ENCODE measurements around the gene STRN3.
"Not testable (repeated sequence)": the region's sequence is repeated elsewhere in the genome, so short reads cannot be mapped to it uniquely, and the experiment has no call there.

Gene STRN3

GRCh38 chr14:30969796-30970195, 56.4 kb downstream of the STRN3 start:
- not testable (repeated sequence) for DNase-seq (ENCODE audit: low read depth, low spot score)

GRCh38 chr14:30967364-30968098, 58.6 kb downstream of the STRN3 start:
- not testable (repeated sequence) for DNase-seq (ENCODE audit: low read depth, low spot score)

GRCh38 chr14:30966415-30967363, 59.5 kb downstream of the STRN3 start:
- DNase-seq (ENCODE audit: low read depth, low spot score): no peak

GRCh38 chr14:30965861-30966260, 60.3 kb downstream of the STRN3 start:
- not testable (repeated sequence) for DNase-seq (ENCODE audit: low read depth, low spot score)

GRCh38 chr14:30962537-30962936, 63.6 kb downstream of the STRN3 start:
- DNase-seq (ENCODE audit: low read depth, low spot score): not testable (repeated sequence)

- no peak for DNase-seq (ENCODE audit: low read depth, low spot score)
Measured at GRCh38 chr14:30961330-30961729, 64.8 kb downstream of the STRN3 start.

- no peak for DNase-seq (ENCODE audit: low read depth, low spot score)
Measured at GRCh38 chr14:30960216-30960615, 66.0 kb downstream of the STRN3 start.

GRCh38 chr14:30958555-30959407, 67.4 kb downstream of the STRN3 start:
- DNase-seq (ENCODE audit: low read depth, low spot score): no peak

- no peak for DNase-seq (ENCODE audit: low read depth, low spot score)
Measured at GRCh38 chr14:30957813-30958370, 68.3 kb downstream of the STRN3 start.

- DNase-seq (ENCODE audit: low read depth, low spot score): no peak
Measured at GRCh38 chr14:30949651-30950050, 76.5 kb downstream of the STRN3 start.

- no peak for DNase-seq (ENCODE audit: low read depth, low spot score)
Measured at GRCh38 chr14:30943694-30944093, 82.5 kb downstream of the STRN3 start.

- no peak for DNase-seq (ENCODE audit: low read depth, low spot score)
Measured at GRCh38 chr14:30940886-30941285, 85.3 kb downstream of the STRN3 start.

GRCh38 chr14:30938617-30939016, 87.6 kb downstream of the STRN3 start:
- DNase-seq (ENCODE audit: low read depth, low spot score): no peak

GRCh38 chr14:30935445-30935844, 90.7 kb downstream of the STRN3 start:
- no peak for DNase-seq (ENCODE audit: low read depth, low spot score)

GRCh38 chr14:30933937-30934336, 92.2 kb downstream of the STRN3 start:
- not testable (repeated sequence) for DNase-seq (ENCODE audit: low read depth, low spot score)

- DNase-seq (ENCODE audit: low read depth, low spot score): no peak
Measured at GRCh38 chr14:30928462-30928861, 97.7 kb downstream of the STRN3 start.

GRCh38 chr14:30925254-30925653, 100.9 kb downstream of the STRN3 start:
- no peak for DNase-seq (ENCODE audit: low read depth, low spot score)

- no peak for DNase-seq (ENCODE audit: low read depth, low spot score)
Measured at GRCh38 chr14:30921788-30922187, 104.4 kb downstream of the STRN3 start.

GRCh38 chr14:30921305-30921704, 104.9 kb downstream of the STRN3 start:
- DNase-seq (ENCODE audit: low read depth, low spot score): no peak

GRCh38 chr14:30915596-30915995, 110.6 kb downstream of the STRN3 start:
- no peak for DNase-seq (ENCODE audit: low read depth, low spot score)

- no peak for DNase-seq (ENCODE audit: low read depth, low spot score)
Measured at GRCh38 chr14:30914812-30915211, 111.4 kb downstream of the STRN3 start.

Data from activated CD4-positive, CD25-positive, alpha-beta regulatory T cell treated with anti-CD3 and anti-CD28 coated beads, Interleukin-2, amount 50 U/mL, for 16 hours (primary cell).